Rectal smooth muscle tissue (tissue), 1 donor: ENCODE measurements around the gene ZNF283.
"Not testable (repeated sequence)": the region's sequence is repeated elsewhere in the genome, so short reads cannot be mapped to it uniquely, and the experiment has no call there.

Experiments
- H3K27ac ChIP-seq: one replicate; pipeline ENCODE4 v1.7.0; 2013; ENCODE audit warnings: low read depth, low read length, inconsistent platforms
- H3K27me3 ChIP-seq: one replicate; pipeline ENCODE4 v1.7.0; 2013; ENCODE audit warnings: low read length; ENCODE audit not compliant: control insufficient read depth, insufficient read depth
- H3K36me3 ChIP-seq: one replicate; pipeline ENCODE4 v1.7.0; 2013; ENCODE audit warnings: low read length; ENCODE audit not compliant: control insufficient read depth, insufficient read depth
- H3K4me1 ChIP-seq: one replicate; pipeline ENCODE4 v1.7.0; 2013; ENCODE audit warnings: low read length; ENCODE audit not compliant: control insufficient read depth, insufficient read depth
- H3K4me3 ChIP-seq: one replicate; pipeline ENCODE4 v1.7.0; 2013; ENCODE audit warnings: low read length
- H3K9ac ChIP-seq: one replicate; pipeline ENCODE4 v1.7.0; 2013; ENCODE audit warnings: low read length

Gene ZNF283

DNA sequence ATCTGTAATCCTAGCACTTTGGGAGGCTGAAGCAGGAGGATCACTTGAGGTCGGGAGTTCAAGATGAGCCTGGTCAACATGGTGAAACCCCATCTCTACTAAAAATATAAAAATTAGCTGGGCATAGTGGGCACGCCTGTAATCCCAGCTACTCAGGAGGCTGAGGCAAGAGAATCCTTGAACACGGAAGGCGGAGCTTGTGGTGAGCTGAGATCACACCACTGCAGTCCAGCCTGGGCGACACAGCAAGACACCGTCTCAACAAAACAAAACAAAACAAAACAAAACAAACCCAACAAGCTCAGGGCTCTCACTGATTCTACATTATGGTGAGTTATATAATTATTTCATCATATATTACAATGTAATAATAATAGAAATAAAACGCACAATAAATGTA is 20.7 kb upstream of the ZNF283 start:
- H3K27me3 ChIP-seq, H3K36me3 ChIP-seq, H3K9ac ChIP-seq, H3K4me1 ChIP-seq, H3K27ac ChIP-seq, H3K4me3 ChIP-seq: not testable (repeated sequence)

DNA sequence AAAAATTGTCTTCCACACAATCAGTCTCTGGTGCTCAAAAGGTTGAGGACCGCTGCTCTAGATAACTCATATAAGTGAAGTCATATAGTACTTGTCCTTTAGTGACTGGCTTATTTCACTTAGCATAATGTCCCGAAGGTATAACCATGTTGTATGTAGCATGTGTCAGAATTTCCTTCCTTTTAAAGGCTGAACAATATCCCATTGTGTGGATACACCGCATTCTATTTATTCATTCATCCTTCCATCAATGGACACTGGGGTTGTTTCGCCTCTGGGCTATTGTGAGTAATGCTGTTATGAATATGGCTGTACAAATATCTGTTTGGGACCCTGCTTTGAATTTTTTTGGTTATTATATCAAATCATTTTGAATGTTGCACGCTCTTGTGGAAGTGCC is 20.3 kb upstream of the ZNF283 start:
- Histone ChIP-seq H3K36me3 (no peaks in the 10 kb centered on the region), H3K9ac (no peak overlapping the region), H3K27me3 (no peaks in the 10 kb centered on the region), H3K4me1 (no peaks in the 10 kb centered on the region), H3K4me3 (no peak overlapping the region), H3K27ac (no peak overlapping the region)

DNA sequence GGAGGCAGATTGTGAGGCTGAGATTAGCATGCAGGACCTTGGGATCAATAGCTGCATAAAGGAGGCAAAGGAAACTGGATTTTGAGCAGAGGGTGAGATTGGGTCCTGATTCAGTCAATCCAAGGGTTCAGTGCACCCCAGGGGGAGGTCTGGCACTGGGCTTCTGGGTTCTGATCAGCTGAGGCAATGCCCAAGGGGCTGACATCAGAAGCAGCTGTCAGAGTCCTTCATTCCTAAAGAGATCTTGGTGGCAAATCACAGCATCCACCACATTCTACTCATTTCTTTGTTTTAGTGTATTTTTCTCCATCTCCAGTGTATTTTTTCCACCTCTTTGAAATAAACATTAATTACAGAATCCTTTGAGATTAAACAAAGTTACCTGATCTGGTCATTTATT is 19.5 kb upstream of the ZNF283 start:
- Histone ChIP-seq H3K4me1 (no peaks in the 10 kb centered on the region), H3K27me3 (no peaks in the 10 kb centered on the region), H3K9ac (no peak overlapping the region), H3K4me3 (no peak overlapping the region), H3K36me3 (no peaks in the 10 kb centered on the region), H3K27ac (no peak overlapping the region)

DNA sequence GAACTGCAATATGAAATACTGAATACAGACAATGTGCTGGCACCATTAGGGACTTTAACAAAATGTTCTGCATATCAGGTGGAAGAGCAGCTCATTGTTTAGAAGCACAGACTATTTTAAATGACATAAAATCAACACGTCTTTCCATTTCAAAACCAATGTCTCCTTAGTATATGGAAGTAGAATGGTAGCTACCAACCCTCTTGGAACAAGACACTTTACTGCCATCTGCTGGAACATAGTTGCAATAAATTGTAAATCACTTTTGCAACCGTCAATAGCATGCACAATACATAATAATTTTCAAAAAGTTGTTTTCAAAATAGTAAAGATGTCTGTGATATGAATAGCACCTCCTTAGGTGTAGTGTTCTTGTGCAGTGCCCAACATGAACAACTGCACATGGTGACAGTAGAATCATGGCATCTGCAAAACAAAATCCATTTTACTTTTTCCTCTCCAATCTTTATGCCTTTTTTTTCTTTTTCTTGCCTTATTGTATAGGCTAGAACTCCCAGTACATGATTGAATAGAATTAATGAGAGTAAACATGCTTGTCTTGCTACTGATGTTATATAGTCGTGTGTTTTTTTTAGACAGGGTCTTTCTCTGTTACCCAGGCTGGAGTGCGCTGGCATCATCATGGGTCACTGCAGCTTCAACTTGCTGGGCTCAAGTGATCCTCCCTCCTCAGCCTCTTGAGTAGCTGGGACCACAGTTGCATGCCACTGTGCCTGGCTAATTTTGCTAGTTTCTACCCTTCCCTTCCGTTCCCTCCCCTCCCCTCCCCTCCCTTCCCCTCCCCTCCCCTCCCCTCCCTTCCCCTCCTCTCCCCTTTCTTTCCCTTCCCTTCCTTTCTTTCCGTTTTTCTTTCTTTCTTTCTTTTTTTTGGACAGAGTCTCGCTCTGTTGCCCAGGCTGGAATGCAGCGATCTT is 17.1 kb upstream of the ZNF283 start:
- Histone ChIP-seq H3K4me1 (no peaks in the 10 kb centered on the region), H3K36me3 (no peaks in the 10 kb centered on the region), H3K9ac (no peak overlapping the region), H3K27me3 (no peaks in the 10 kb centered on the region), H3K4me3 (no peak overlapping the region), H3K27ac (no peak overlapping the region)

DNA sequence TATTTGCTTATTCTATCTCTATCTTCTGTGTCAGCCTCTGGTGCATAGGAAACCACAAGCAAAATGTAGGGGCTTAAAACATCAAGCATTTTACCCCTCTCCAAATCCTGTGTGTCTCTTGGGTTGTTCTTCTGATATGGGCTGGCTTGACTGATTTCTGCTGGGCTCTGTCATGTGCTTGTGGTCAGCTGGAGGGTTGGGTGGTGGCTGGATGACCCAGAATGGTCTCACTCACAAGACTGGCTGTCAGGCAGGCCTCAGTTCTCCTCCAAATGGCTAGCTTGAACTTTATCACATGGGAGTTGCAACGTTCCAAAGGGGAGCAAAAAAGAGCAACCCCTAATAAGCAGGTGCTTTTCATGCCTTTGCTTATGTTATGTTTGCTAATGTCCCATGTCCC is 15.3 kb upstream of the ZNF283 start:
- Histone ChIP-seq H3K9ac (no peak overlapping the region), H3K27ac (no peak overlapping the region), H3K4me1 (no peaks in the 10 kb centered on the region), H3K36me3 (no peaks in the 10 kb centered on the region), H3K27me3 (no peaks in the 10 kb centered on the region), H3K4me3 (no peak overlapping the region)

DNA sequence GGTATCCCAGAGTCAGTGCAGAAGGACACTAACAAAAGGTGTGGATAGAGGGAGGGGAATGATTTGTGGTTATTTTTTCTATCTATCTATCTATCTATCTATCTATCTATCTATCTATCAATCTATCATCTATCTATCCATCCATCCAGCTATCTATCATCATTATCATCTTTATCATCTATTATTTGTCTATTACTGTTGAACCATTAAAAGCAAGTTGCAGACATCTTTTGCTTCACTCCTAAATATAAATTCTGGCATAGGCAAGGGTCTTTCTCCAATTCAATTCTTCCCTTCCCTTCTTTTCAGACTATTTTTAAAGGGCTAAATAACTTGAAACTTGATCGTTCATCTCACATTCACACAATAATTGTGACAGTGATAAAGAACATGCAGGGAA is 14.9 kb upstream of the ZNF283 start:
- no peak overlapping the region for H3K4me3 ChIP-seq
- no peak overlapping the region for H3K27ac ChIP-seq
- H3K27me3 ChIP-seq, result no peaks in the 10 kb centered on the region
- no peaks in the 10 kb centered on the region for H3K36me3 ChIP-seq
- H3K4me1 ChIP-seq, result no peaks in the 10 kb centered on the region
- H3K9ac ChIP-seq, result no peak overlapping the region

DNA sequence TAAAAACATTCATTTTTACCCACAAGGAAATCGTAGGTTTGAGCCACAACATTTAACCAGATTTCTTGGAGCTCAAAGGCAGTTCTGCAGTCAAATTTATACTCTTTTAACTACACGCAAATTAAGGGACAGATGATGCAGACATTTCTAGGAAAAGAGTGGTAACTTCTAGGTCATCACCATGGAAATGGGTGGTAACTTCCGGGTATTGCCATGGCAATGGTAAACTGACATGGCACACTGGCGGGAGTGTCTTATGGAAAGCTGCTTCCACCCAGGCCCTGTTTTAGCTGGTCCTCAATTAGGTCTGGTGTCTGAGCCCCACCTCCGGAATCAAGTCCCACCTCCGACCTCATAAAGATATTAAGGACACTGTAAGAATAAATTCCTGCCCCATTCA is 14.4 kb upstream of the ZNF283 start:
- Histone ChIP-seq H3K27ac (no peak overlapping the region), H3K27me3 (no peaks in the 10 kb centered on the region), H3K4me3 (no peak overlapping the region), H3K36me3 (no peaks in the 10 kb centered on the region), H3K4me1 (no peaks in the 10 kb centered on the region), H3K9ac (no peak overlapping the region)

DNA sequence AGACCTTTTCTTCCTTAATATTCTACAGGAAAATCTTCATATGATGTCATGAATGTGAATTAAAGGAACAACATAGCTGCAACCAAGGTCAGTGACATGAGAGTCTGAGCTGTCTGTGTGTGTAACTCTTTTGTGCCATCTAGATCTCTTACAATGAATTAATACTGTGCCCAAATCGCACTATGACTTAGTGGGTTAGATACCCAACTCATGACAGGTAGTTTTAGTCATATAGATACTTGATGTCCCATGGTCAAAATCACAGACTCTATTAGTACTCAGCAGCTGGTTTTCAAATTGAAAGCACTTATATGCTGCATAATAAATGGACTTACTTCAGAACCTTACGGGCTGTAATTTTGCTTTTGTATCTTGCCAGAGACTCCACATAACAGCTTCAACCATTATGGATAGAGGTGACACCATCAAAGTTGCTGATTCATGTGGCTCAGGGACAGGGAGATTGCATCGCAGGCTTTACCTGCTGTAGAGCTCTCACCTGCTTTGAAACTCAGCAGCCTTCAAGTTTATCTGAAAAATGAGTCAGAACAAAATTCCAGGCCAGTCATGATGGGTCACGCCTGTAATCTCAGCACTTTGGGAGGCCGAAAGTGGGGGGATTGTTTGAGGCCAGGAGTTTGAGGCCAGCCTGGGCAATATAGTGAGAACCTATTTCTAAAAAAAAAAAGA is 12.3 kb upstream of the ZNF283 start:
- Histone ChIP-seq H3K27me3 (no peaks in the 10 kb centered on the region), H3K27ac (no peak overlapping the region), H3K4me1 (no peaks in the 10 kb centered on the region), H3K36me3 (no peaks in the 10 kb centered on the region), H3K4me3 (no peak overlapping the region), H3K9ac (no peak overlapping the region)

DNA sequence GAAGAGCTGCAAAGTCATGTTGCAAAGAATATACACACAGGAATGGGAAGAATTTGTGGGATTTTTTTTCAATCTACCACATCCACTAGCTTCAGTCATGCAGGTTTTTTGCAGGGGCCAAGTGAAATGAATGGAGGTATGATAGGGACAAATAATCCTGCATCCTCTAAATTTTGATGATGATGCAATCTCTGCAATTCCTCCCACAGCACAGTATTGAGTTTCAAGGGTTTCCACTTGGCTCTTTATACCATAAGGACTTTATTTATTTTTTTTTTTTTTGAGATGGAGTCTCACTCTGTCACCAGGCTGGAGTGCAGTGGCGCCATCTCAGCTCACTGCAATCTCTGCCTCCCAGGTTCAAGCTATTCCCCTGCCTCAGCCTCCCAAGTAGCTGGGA is 9.7 kb upstream of the ZNF283 start:
- H3K9ac ChIP-seq, H3K27me3 ChIP-seq, H3K4me3 ChIP-seq, H3K4me1 ChIP-seq, H3K36me3 ChIP-seq, H3K27ac ChIP-seq: not testable (repeated sequence)

DNA sequence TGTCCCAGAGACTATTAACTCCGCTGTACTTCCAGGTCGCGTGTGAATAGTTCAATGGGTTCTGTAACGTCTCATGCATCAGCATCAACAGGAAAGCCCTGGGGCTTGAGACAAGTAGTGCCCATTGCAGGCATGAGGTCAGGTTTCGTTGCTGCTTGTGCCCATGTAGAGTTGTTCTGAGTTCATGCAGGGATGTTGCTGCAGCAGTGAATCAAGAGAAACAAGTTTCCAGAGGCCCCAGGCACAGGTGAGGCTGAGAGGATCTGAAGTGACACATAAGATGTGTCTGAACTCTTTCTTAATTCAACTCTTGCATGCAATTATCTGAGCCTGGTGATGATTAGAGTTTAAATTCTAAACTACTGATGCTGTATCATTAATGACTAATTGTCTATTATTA is 8.6 kb upstream of the ZNF283 start:
- Histone ChIP-seq H3K4me1 (no peaks in the 10 kb centered on the region), H3K27ac (no peak overlapping the region), H3K9ac (no peak overlapping the region), H3K4me3 (no peak overlapping the region), H3K36me3 (no peaks in the 10 kb centered on the region), H3K27me3 (no peaks in the 10 kb centered on the region)

DNA sequence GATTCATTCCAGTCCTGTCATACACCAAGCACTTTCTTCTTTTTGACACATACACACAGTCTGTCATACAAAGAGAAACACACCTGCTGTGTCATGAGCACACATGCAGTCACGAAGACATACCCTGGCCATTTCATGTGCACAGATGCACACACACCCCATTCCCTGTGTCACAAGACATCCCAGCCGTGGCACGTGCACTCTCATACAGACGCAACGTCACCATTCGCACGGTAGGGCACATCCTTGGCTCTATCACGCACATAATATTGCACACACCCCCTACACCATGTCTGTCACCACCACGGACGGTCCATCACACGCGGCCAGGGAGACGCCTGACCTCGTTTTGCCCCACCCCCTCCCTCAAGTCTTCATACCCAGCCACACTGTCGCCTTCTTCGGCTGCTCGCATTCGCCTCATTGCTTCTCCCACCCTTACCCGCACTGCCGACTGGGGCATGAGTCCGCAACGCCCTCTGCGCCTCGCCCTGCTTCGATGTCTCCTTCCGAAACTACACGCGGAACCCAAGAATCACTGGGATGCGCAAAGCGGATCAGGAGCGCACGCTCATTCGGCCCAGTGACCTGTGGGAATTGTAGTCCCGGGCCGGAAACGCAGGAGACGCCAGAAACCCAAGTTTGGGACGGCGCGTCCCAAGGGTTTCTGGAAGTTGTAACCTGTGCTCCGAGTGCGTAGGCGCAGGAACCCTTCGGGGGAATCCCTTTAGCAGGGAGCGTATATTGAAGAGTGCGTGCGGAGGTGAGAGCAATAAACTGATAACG is 6.8 kb upstream of the ZNF283 start:
- no peaks in the 10 kb centered on the region for H3K36me3 ChIP-seq
- no peaks in the 10 kb centered on the region for H3K27me3 ChIP-seq
- no peak overlapping the region for H3K9ac ChIP-seq
- H3K4me1 ChIP-seq, result no peaks in the 10 kb centered on the region
- no peak overlapping the region for H3K27ac ChIP-seq
- peak overlapping the region; percentile 65 for H3K4me3 ChIP-seq

DNA sequence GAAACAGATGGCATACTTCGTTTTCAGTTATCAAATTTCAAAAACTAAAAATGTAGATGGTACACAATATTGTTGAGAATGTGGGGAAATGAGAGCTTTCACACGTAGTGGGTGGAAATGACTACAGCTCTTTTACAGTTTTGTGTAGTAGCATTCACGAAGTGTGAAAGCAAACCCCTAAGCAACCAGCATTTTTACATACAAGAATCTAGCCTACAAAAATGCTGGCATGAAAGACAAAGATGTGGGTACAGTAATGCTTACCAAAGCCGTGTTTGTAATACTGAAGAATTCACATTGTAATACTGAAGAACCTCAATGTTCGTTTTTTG is 6.3 kb upstream of the ZNF283 start:
- no peaks in the 10 kb centered on the region for H3K36me3 ChIP-seq
- no peak overlapping the region for H3K27ac ChIP-seq
- H3K4me3 ChIP-seq, result peak overlapping the region; percentile 65
- H3K4me1 ChIP-seq, result no peaks in the 10 kb centered on the region
- no peaks in the 10 kb centered on the region for H3K27me3 ChIP-seq
- no peak overlapping the region for H3K9ac ChIP-seq
